Head of caudate nucleus (tissue), 42 donors: ENCODE data around the gene FAM20C.
A peak's percentile ranks its signal among the peaks of the same experiment; 100 is the strongest.

ENCODE experiments used
- DNase-seq, 42 donors: peaks; one replicate each; pipeline versions ENCODE4 v3.0.0 to v3.0.0-alpha.2; 2020 to 2021; ENCODE audit warnings: mixed read lengths in 7 of 42
- intact Hi-C: fragments of 100-400 bp; cut with DNase I; formaldehyde crosslinking; loops from one replicate; pipeline ENCODE4 v1.15.0; 2022

The FAM20C gene

GRCh38 chr7:216360-217300 is 24.3 kb downstream of the FAM20C start:
- intact Hi-C loops = no loop called here
- no peak for DNase-seq

- DNase-seq = no peak
- intact Hi-C loops = no loop called here
These were observed 25.4 kb downstream of the FAM20C start for GRCh38 chr7:217781-218180.

GRCh38 chr7:218316-218715 is 25.9 kb downstream of the FAM20C start:
- no peak for DNase-seq
- intact Hi-C loops = no loop called here

GRCh38 chr7:218896-219580 is 26.7 kb downstream of the FAM20C start:
- no peak for DNase-seq
- intact Hi-C loops = no loop called here

GRCh38 chr7:219581-220150 is 27.3 kb downstream of the FAM20C start:
- peak in 41 of 42 donors; percentile 36 to 91 (median 69) for DNase-seq
- intact Hi-C loops = no loop called here

- DNase-seq = no peak
- intact Hi-C loops = no loop called here
These were observed 27.9 kb downstream of the FAM20C start for GRCh38 chr7:220151-220841.

- intact Hi-C loops = no loop called here
- DNase-seq = no peak
These were observed 29.8 kb downstream of the FAM20C start for GRCh38 chr7:221978-222715.

GRCh38 chr7:222716-223041 is 30.3 kb downstream of the FAM20C start:
- intact Hi-C loops = no loop called here
- DNase-seq = peak in 6 of 42 donors; percentile 41 to 63 (median 58)

GRCh38 chr7:223118-223800 is 30.9 kb downstream of the FAM20C start:
- intact Hi-C loops = no loop called here
- no peak for DNase-seq

- intact Hi-C loops = no loop called here
- no peak for DNase-seq
These were observed 31.5 kb downstream of the FAM20C start for GRCh38 chr7:223861-224260.

- intact Hi-C loops = no loop called here
- DNase-seq = no peak
These were observed 34.0 kb downstream of the FAM20C start for GRCh38 chr7:226281-226895.

- intact Hi-C loops = no loop called here
- no peak for DNase-seq
These were observed 35.6 kb downstream of the FAM20C start for GRCh38 chr7:227926-228325.

- no peak for DNase-seq
- intact Hi-C loops = no loop called here
These were observed 36.2 kb downstream of the FAM20C start for GRCh38 chr7:228610-229009.

GRCh38 chr7:229184-229964 is 37.0 kb downstream of the FAM20C start:
- DNase-seq = peak; percentile 38 to 91 (median 70)
- intact Hi-C loops = no loop called here

- intact Hi-C loops = no loop called here
- DNase-seq = no peak
These were observed 37.9 kb downstream of the FAM20C start for GRCh38 chr7:230274-230673.

- peak in 1 of 42 donors; percentile 68 for DNase-seq
- intact Hi-C loops = no loop called here
These were observed 38.9 kb downstream of the FAM20C start for GRCh38 chr7:231030-231857.
